Thyroid gland (tissue), 4 donors: ENCODE results near the gene KIF1B.

ENCODE experiments used
- POLR2A ChIP-seq, 2 donors: fragments of 450-650 bp; IDR thresholded peaks; one replicate each; pipeline ENCODE4 v1.6.1; 2017; ENCODE audit warnings: antibody characterized with exemption in 2 of 2, mild to moderate bottlenecking in 2 of 2, moderate library complexity in 1 of 2
- TF ChIP-seq, protein P1 (sequence below), 6 experiments: fragments of 200-600 bp in 3 of 6; fragments of 450-650 bp in 3 of 6; sonication (generic) in 3 of 6; IDR thresholded peaks; one replicate each; pipeline ENCODE4 v1.5.1; 2016 to 2019; ENCODE audit warnings: antibody characterized with exemption in 6 of 6, mild to moderate bottlenecking in 2 of 6, inconsistent platforms in 1 of 6, moderate library complexity in 1 of 6

DNA sequence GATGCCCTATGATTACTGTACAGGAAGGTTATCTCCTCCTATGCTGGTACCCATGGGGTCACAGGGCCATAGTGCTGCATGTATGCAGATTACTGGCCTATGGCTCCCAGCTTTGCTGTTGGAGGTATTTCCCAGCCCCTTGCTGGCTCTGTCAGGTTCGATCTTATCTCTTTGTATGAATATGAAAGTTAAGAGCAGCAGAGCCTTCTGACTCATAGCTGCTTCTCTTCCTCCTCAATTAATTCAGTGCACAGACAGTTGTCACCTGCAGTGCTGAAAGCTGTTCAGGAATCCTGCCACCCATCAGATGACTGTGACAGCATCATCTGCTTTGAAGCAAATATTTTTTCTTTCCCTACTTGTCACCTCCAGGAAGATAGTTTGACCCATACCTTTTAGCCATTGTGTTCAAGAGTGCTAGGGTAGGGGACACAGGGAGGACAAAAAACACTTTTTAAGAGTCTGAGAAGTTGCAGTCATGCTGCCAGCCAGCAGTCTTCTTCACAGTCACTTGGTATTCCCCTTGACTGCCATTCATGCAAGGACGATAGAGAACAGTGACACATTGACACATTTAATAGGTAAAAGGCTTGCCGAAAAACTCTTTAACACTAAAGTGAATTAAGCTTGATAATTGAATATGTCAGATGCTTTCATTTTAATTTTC lies 73.1 kb downstream of the KIF1B start:
- no peak for TF ChIP-seq POLR2A (IDR thresholded peaks at IDR 0.05)
- TF ChIP-seq, protein P1, sequence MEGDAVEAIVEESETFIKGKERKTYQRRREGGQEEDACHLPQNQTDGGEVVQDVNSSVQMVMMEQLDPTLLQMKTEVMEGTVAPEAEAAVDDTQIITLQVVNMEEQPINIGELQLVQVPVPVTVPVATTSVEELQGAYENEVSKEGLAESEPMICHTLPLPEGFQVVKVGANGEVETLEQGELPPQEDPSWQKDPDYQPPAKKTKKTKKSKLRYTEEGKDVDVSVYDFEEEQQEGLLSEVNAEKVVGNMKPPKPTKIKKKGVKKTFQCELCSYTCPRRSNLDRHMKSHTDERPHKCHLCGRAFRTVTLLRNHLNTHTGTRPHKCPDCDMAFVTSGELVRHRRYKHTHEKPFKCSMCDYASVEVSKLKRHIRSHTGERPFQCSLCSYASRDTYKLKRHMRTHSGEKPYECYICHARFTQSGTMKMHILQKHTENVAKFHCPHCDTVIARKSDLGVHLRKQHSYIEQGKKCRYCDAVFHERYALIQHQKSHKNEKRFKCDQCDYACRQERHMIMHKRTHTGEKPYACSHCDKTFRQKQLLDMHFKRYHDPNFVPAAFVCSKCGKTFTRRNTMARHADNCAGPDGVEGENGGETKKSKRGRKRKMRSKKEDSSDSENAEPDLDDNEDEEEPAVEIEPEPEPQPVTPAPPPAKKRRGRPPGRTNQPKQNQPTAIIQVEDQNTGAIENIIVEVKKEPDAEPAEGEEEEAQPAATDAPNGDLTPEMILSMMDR (IDR thresholded peaks at IDR 0.05) = no peak
